Esophagus muscularis mucosa (tissue), 4 donors: ENCODE data around the gene RHOBTB3.

Experiments
- CTCF ChIP-seq, 3 experiments: fragments of 200-600 bp in 2 of 3; fragments of 450-650 bp in 1 of 3; sonication (generic) in 2 of 3; IDR thresholded peaks; one replicate each; pipeline ENCODE4 v1.5.1; 2017 to 2019; ENCODE audit warnings: antibody characterized with exemption in 3 of 3, mild to moderate bottlenecking in 2 of 3, moderate library complexity in 1 of 3
- EP300 ChIP-seq: sonication (generic); formaldehyde crosslinking; IDR thresholded peaks from one replicate; pipeline ENCODE4 v1.6.1; 2017; ENCODE audit warnings: antibody characterized with exemption
- POLR2A ChIP-seq: fragments of 450-650 bp; IDR thresholded peaks from one replicate; pipeline ENCODE4 v1.6.1; 2017; ENCODE audit warnings: antibody characterized with exemption, moderate library complexity, mild to moderate bottlenecking, low read depth
- POLR2AphosphoS5 ChIP-seq, 2 donors: sonication (generic); formaldehyde crosslinking; IDR thresholded peaks; one replicate each; pipeline ENCODE4 v1.6.1; 2017; ENCODE audit warnings: antibody characterized with exemption in 2 of 2

DNA sequence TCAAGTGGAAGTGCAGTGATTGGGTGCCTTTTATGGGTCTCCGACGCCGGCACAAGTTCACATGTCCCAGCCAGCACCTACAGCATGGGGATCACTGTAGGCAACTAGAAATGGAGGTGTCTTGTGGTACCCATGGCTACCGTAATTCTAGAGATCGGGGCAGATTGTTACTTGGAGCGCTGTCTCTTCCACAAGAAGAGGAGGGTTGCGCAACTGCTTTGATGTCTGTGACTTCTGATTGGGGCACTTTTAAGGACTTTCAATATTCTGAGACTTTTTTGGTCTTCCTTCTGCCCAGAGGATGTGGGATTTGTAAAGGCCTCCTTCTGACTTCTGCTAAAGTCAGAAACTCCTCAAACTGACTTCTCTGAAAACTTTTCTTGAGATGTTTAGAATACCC lies 49.5 kb downstream of the RHOBTB3 start:
- TF ChIP-seq POLR2AphosphoS5 (IDR thresholded peaks at IDR 0.05) (no peak), CTCF (IDR thresholded peaks at IDR 0.05) (no peak), POLR2A (no peak), EP300 (no peak)
